Neural progenitor cell (in vitro differentiated cells): ENCODE results near the gene RAC2. TPM values are rescaled to one million over a fixed set of nuclear protein-coding genes. Genes with fewer than 3 reads are reported as not detected.

Experiments used
- DNase-seq: peaks from one replicate; pipeline ENCODE4 v3.0.0-alpha.2; 2016; ENCODE audit warnings: low spot score
- H2AFZ ChIP-seq: fragments of 200-600 bp; sonication (generic); replicated peaks from 2 replicates; pipeline ENCODE4 v1.6.1; 2016; ENCODE audit warnings: antibody characterized with exemption
- H3F3A ChIP-seq: fragments of 200-600 bp; sonication (generic); 2 replicates; pipeline ENCODE4 v1.6.1; 2016; ENCODE audit warnings: antibody characterized with exemption, low read depth
- H3K27ac ChIP-seq: fragments of 200-600 bp; sonication (generic); 2 replicates; pipeline ENCODE4 v1.5.1; 2016; ENCODE audit warnings: mild to moderate bottlenecking
- H3K27me3 ChIP-seq: fragments of 200-600 bp; sonication (generic); 2 replicates; pipeline ENCODE4 v1.6.1; 2016; ENCODE audit warnings: mild to moderate bottlenecking, moderate library complexity
- H3K36me3 ChIP-seq: fragments of 200-600 bp; sonication (generic); 2 replicates; pipeline ENCODE4 v1.5.1; 2016
- H3K4me1 ChIP-seq: fragments of 200-600 bp; sonication (generic); 2 replicates; pipeline ENCODE4 v1.6.1; 2016; ENCODE audit warnings: mixed run types
- H3K4me2 ChIP-seq: fragments of 200-600 bp; sonication (generic); 2 replicates; pipeline ENCODE4 v1.6.1; 2016
- H3K4me3 ChIP-seq: fragments of 200-600 bp; sonication (generic); 2 replicates; pipeline ENCODE4 v1.5.1; 2016
- H3K79me2 ChIP-seq: fragments of 200-600 bp; sonication (generic); 2 replicates; pipeline ENCODE4 v1.6.1; 2016; ENCODE audit warnings: low read depth
- H3K9ac ChIP-seq: fragments of 200-600 bp; sonication (generic); 2 replicates; pipeline ENCODE4 v1.6.1; 2016
- H3K9me3 ChIP-seq: fragments of 200-600 bp; sonication (generic); 2 replicates; pipeline ENCODE4 v1.5.1; 2016; ENCODE audit warnings: low read depth
- H4K20me1 ChIP-seq: fragments of 200-600 bp; sonication (generic); 2 replicates; pipeline ENCODE4 v1.6.1; 2016; ENCODE audit warnings: low read depth
- H3K27ac Mint-ChIP-seq: 3 replicates; pipeline ENCODE4 v1.8.0; 2021; ENCODE audit warnings: mixed read lengths
- H3K27me3 Mint-ChIP-seq: 2 replicates; pipeline ENCODE4 v1.8.0; 2022; ENCODE audit warnings: low read depth, mild to moderate bottlenecking, inconsistent platforms, moderate library complexity, mixed read lengths; ENCODE audit not compliant: insufficient read depth
- H3K36me3 Mint-ChIP-seq: 3 replicates; pipeline ENCODE4 v1.8.0; 2021; ENCODE audit warnings: mixed read lengths
- H3K4me1 Mint-ChIP-seq: 3 replicates; pipeline ENCODE4 v1.8.0; 2021; ENCODE audit warnings: mixed read lengths
- H3K4me3 Mint-ChIP-seq: 3 replicates; pipeline ENCODE4 v1.8.0; 2021; ENCODE audit warnings: mild to moderate bottlenecking, moderate library complexity, mixed read lengths
- H3K9me3 Mint-ChIP-seq: 3 replicates; pipeline ENCODE4 v1.8.0; 2020; ENCODE audit warnings: mixed read lengths
- EZH2 ChIP-seq: fragments of 200-600 bp; sonication (generic); IDR thresholded peaks from 2 replicates; pipeline ENCODE4 v1.6.1; 2017; ENCODE audit warnings: antibody characterized with exemption, mild to moderate bottlenecking, moderate library complexity
- EZH2phosphoT487 ChIP-seq: fragments of 200-600 bp; sonication (generic); IDR thresholded peaks from 2 replicates; pipeline ENCODE4 v1.6.1; 2017; ENCODE audit warnings: antibody characterized with exemption
- total RNA-seq: library from RNA; depleted of rRNA; stranded (reverse); fragments of >200 nt; gene quantifications from 2 replicates; pipeline ENCODE4 v1.2.3, GENCODE V29; 2015; ENCODE audit warnings: low replicate concordance
- TF ChIP-seq, protein P1 (sequence below): fragments of 200-600 bp; sonication (generic); IDR thresholded peaks from 2 replicates; pipeline ENCODE4 v1.5.1; 2017; ENCODE audit warnings: antibody characterized with exemption, mild to moderate bottlenecking

RAC2 gene
- total RNA-seq, 1 donor from 2014 or later: 1.7 TPM

DNA sequence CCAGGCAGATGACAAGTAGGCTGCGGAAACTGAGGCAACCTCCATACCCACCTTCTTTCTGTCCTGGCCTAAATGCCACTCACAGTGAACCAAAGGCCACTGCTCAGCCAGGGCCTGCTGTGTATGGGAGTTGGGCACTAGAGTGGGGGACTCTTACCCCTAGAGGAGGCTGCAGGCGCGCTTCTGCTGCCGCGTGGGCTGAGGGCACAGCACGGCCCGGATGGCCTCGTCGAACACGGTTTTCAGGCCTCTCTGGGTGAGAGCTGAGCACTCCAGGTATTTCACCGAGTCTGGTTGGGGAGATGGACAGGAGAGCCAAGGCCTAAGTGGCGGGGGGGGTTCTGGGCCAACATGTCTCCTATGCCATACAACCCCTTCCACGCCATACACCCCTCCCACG lies 17.6 kb downstream of the RAC2 start:
- TF ChIP-seq EZH2 (no peak), EZH2phosphoT487 (no peak)
- TF ChIP-seq, protein P1, sequence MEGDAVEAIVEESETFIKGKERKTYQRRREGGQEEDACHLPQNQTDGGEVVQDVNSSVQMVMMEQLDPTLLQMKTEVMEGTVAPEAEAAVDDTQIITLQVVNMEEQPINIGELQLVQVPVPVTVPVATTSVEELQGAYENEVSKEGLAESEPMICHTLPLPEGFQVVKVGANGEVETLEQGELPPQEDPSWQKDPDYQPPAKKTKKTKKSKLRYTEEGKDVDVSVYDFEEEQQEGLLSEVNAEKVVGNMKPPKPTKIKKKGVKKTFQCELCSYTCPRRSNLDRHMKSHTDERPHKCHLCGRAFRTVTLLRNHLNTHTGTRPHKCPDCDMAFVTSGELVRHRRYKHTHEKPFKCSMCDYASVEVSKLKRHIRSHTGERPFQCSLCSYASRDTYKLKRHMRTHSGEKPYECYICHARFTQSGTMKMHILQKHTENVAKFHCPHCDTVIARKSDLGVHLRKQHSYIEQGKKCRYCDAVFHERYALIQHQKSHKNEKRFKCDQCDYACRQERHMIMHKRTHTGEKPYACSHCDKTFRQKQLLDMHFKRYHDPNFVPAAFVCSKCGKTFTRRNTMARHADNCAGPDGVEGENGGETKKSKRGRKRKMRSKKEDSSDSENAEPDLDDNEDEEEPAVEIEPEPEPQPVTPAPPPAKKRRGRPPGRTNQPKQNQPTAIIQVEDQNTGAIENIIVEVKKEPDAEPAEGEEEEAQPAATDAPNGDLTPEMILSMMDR: no peak
- Mint-ChIP-seq H3K36me3 (no peaks in the 10 kb centered on the region), H3K9me3 (no peaks in the 10 kb centered on the region), H3K27ac (no peak overlapping the region), H3K27me3 (peaks cover 22% of the 10 kb centered on the region), H3K4me3 (no peak overlapping the region), H3K4me1 (no peaks in the 10 kb centered on the region)
- H3K27ac ChIP-seq: no peak overlapping the region
- H3K4me3 ChIP-seq: no peak overlapping the region
- H3K9ac ChIP-seq: no peak overlapping the region
- no peaks in the 10 kb centered on the region for H3K36me3 ChIP-seq
- H3K4me2 ChIP-seq: no peak overlapping the region
- H2AFZ ChIP-seq: no peak overlapping the region
- H3K4me1 ChIP-seq: no peaks in the 10 kb centered on the region
- DNase-seq: no peak
- H3K9me3 ChIP-seq: no peaks in the 10 kb centered on the region
- H3F3A ChIP-seq: no peaks in the 10 kb centered on the region
- no peaks in the 10 kb centered on the region for H3K27me3 ChIP-seq
- H3K79me2 ChIP-seq: no peaks in the 10 kb centered on the region
- H4K20me1 ChIP-seq: no peaks in the 10 kb centered on the region

DNA sequence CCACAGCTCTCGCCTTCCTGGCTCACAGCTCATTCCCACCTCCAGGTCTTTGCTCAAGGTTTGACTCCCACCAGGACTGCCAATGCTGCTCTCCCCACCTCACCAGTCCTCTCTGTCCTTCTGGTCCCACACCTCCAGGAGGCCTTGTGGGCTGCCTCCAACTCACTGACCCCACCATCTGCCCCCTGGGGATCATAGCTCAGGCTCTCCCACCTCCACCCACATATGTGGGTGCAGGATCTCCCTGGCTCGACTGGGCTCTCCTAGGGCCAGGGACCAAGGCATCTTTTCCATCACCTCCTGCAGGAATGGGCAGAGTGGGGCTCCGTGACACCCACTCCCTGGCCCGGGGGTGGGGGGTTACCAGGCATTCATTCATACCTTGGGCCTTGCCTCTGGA lies 18.0 kb downstream of the RAC2 start:
- no peak overlapping the region for H3K4me3 Mint-ChIP-seq
- no peaks in the 10 kb centered on the region for H3K9me3 ChIP-seq

DNA sequence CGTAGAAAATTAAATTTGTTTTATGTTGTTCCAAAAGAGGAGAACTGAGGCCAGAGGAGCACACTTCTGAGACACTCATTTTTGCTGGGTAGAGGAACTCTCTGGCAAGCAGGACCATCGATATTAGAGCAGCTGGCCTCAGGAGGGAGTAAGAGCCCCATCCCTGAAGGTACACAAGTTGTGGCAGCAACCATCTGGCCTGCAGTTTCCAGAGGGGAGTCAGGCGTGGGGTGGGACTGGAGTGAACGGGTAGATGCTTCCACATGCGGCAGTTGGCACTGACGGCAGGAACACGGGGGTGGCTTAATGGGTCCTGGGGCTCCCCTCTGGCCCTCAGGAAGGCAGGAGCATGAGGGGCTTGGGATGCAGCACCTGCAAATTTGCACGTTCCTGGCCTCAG lies 18.6 kb downstream of the RAC2 start:
- no peaks in the 10 kb centered on the region for H4K20me1 ChIP-seq
- no peaks in the 10 kb centered on the region for H3F3A ChIP-seq
- TF ChIP-seq, protein P1: no peak
- TF ChIP-seq EZH2 (no peak), EZH2phosphoT487 (no peak)
- no peak overlapping the region for H3K9ac ChIP-seq
- H3K27me3 Mint-ChIP-seq: peaks cover 23% of the 10 kb centered on the region
- H3K4me1 ChIP-seq: no peaks in the 10 kb centered on the region
- no peak overlapping the region for H3K4me3 Mint-ChIP-seq
- no peak overlapping the region for H2AFZ ChIP-seq
- H3K4me1 Mint-ChIP-seq: no peaks in the 10 kb centered on the region
- no peaks in the 10 kb centered on the region for H3K79me2 ChIP-seq
- no peaks in the 10 kb centered on the region for H3K27me3 ChIP-seq
- no peaks in the 10 kb centered on the region for H3K9me3 Mint-ChIP-seq
- H3K4me3 ChIP-seq: no peak overlapping the region
- DNase-seq: no peak
- H3K27ac ChIP-seq: no peak overlapping the region
- no peaks in the 10 kb centered on the region for H3K9me3 ChIP-seq
- H3K36me3 ChIP-seq: no peaks in the 10 kb centered on the region
- no peak overlapping the region for H3K4me2 ChIP-seq
- H3K27ac Mint-ChIP-seq: no peak overlapping the region
- H3K36me3 Mint-ChIP-seq: no peaks in the 10 kb centered on the region

More for the DNA sequence above, 18.0 kb downstream of the RAC2 start:
- Histone ChIP-seq H3K4me1 (no peaks in the 10 kb centered on the region), H3F3A (no peaks in the 10 kb centered on the region), H3K79me2 (no peaks in the 10 kb centered on the region), H3K9ac (no peak overlapping the region), H4K20me1 (no peaks in the 10 kb centered on the region), H3K4me2 (no peak overlapping the region), H2AFZ (no peak overlapping the region), H3K36me3 (no peaks in the 10 kb centered on the region), H3K27me3 (no peaks in the 10 kb centered on the region), H3K27ac (no peak overlapping the region), H3K4me3 (no peak overlapping the region)
- Mint-ChIP-seq H3K27me3 (peaks cover 23% of the 10 kb centered on the region), H3K36me3 (no peaks in the 10 kb centered on the region), H3K4me1 (no peaks in the 10 kb centered on the region), H3K27ac (no peak overlapping the region), H3K9me3 (no peaks in the 10 kb centered on the region)
- no peak for DNase-seq
- TF ChIP-seq EZH2phosphoT487 (no peak), EZH2 (no peak)

DNA sequence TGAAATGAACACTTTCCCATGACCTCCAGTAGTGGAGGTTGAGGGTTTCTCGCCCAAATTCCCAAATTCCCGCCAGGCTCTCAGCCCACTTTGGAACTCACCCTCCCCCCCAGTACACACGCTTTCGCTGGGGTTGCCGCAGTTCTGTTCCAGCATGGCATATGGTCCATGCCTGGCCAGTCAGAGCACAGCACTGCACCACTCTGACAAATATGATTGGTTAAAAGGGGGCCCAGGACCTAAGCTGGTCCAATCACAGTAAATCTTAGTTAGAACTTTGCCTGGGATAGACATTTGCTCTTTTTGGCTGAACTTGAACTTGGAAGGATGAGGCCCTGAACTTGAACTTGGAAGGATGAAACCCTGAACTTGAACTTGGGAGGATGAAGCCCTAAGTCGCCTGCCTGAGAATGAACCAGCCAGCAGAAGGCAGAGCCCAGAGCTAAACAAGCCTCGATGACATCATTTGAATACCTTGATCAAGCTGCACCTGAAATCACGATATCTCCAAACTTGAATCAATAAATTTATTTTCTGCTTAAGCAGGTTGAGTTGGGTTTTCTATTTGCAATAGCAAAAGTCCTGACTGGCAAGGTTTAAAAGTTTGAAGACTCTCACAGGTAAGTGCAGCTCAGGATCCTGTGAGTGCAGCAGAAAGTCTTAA lies 19.2 kb downstream of the RAC2 start:
- Histone ChIP-seq H3K9me3 (no peaks in the 10 kb centered on the region), H3K27me3 (no peaks in the 10 kb centered on the region), H3K9ac (no peak overlapping the region), H3K36me3 (no peaks in the 10 kb centered on the region), H4K20me1 (no peaks in the 10 kb centered on the region), H3F3A (no peaks in the 10 kb centered on the region), H3K79me2 (no peaks in the 10 kb centered on the region), H3K27ac (no peak overlapping the region), H3K4me3 (no peak overlapping the region), H3K4me2 (no peak overlapping the region), H2AFZ (no peak overlapping the region), H3K4me1 (no peaks in the 10 kb centered on the region)
- H3K4me3 Mint-ChIP-seq: no peak overlapping the region
- DNase-seq: no peak
- no peaks in the 10 kb centered on the region for H3K9me3 Mint-ChIP-seq
- TF ChIP-seq EZH2 (no peak), EZH2phosphoT487 (no peak)
- TF ChIP-seq, protein P1: no peak
- no peaks in the 10 kb centered on the region for H3K36me3 Mint-ChIP-seq
- no peaks in the 10 kb centered on the region for H3K4me1 Mint-ChIP-seq
- peaks cover 23% of the 10 kb centered on the region for H3K27me3 Mint-ChIP-seq
- H3K27ac Mint-ChIP-seq: peak overlapping the region; percentile 53
